IMR-90 (cell line): ENCODE data around the gene TMEM107. TPM values are rescaled to one million over a fixed set of nuclear protein-coding genes. Genes with fewer than 3 reads are reported as not detected.

ENCODE experiments used
- ATAC-seq: fragments of 200-7000 bp; cut with Tn5 transposase; 2 replicates; pipeline ENCODE4 v1.9.1; 2020; ENCODE audit warnings: low read depth, mild to moderate bottlenecking, moderate library complexity
- BruUV-seq: library from RNA; stranded (reverse); fragments of 400-500 nt; replicated peaks from 2 replicates; lab custom pipeline; 2021; lab: Mats Ljungman, UMichigan
- CTCF ChIA-PET: fragments of 300-600 bp; formaldehyde crosslinking; extraction: SDS; loops from one replicate; lab custom pipeline; 2021; ENCODE audit warnings: antibody characterized with exemption; lab: Yijun Ruan, JAX
- POLR2A ChIA-PET: fragments of 300-600 bp; sonication (Branson Sonifier 250); formaldehyde crosslinking; loops from one replicate; lab custom pipeline; 2022; ENCODE audit warnings: antibody characterized with exemption; ENCODE audit not compliant: unreplicated experiment; lab: Charles Lee
- DNase-seq: peaks from one replicate; pipeline ENCODE4 v3.0.0; 2013
- H2AFZ ChIP-seq: replicated peaks from 2 replicates; pipeline ENCODE3; 2013; ENCODE audit warnings: low read length, mild to moderate bottlenecking; ENCODE audit not compliant: poor library complexity
- H2AK5ac ChIP-seq: 2 replicates; pipeline ENCODE4 v1.6.1; 2013; ENCODE audit warnings: low read depth, low read length, inconsistent platforms
- H2AK9ac ChIP-seq: replicated peaks from 2 replicates; pipeline ENCODE3; 2013; ENCODE audit warnings: mild to moderate bottlenecking, low read depth, low read length, moderate library complexity; ENCODE audit not compliant: poor library complexity
- H2BK120ac ChIP-seq: 2 replicates; pipeline ENCODE4 v1.6.1; 2013; ENCODE audit warnings: low read depth, low read length, inconsistent platforms
- H2BK15ac ChIP-seq: 3 replicates; pipeline ENCODE4 v1.6.1; 2013; ENCODE audit warnings: low read depth, low read length, inconsistent platforms
- H2BK20ac ChIP-seq: 2 replicates; pipeline ENCODE4 v1.6.1; 2013; ENCODE audit warnings: low read depth, mild to moderate bottlenecking, inconsistent platforms, low read length, moderate library complexity
- H2BK5ac ChIP-seq: 2 replicates; pipeline ENCODE4 v1.6.1; 2013; ENCODE audit warnings: mild to moderate bottlenecking, low read depth, low read length, inconsistent platforms; ENCODE audit not compliant: poor library complexity, severe bottlenecking
- H3K14ac ChIP-seq: replicated peaks from 2 replicates; pipeline ENCODE4 v1.6.1; 2013; ENCODE audit warnings: low read depth, low read length, inconsistent platforms
- H3K18ac ChIP-seq: 2 replicates; pipeline ENCODE4 v1.6.1; 2013; ENCODE audit warnings: low read depth, low read length, control low read depth
- H3K23ac ChIP-seq: 2 replicates; pipeline ENCODE4 v1.6.1; 2013; ENCODE audit warnings: low read depth, low read length, inconsistent platforms
- H3K27ac ChIP-seq: 2 replicates; pipeline ENCODE4 v1.5.1; 2013; ENCODE audit warnings: mild to moderate bottlenecking, control low read depth, low read length; ENCODE audit not compliant: insufficient read depth
- H3K27me3 ChIP-seq: 2 replicates; pipeline ENCODE4 v1.6.1; 2013; ENCODE audit warnings: low read length; ENCODE audit not compliant: control insufficient read depth, insufficient read depth
- H3K36me3 ChIP-seq: 2 replicates; pipeline ENCODE4 v1.6.1; 2013; ENCODE audit warnings: low read length, mixed read lengths; ENCODE audit not compliant: control insufficient read depth, insufficient read depth
- H3K4ac ChIP-seq: 2 replicates; pipeline ENCODE4 v1.6.1; 2013; ENCODE audit warnings: low read depth, low read length, inconsistent platforms
- H3K4me1 ChIP-seq: 2 replicates; pipeline ENCODE4 v1.6.1; 2013; ENCODE audit warnings: low read length, mixed read lengths; ENCODE audit not compliant: control insufficient read depth, insufficient read depth
- H3K4me2 ChIP-seq: 2 replicates; pipeline ENCODE4 v1.6.1; 2013; ENCODE audit warnings: low read depth, mild to moderate bottlenecking, control low read depth, low read length, moderate library complexity
- H3K4me3 ChIP-seq: 2 replicates; pipeline ENCODE4 v1.5.1; 2013; ENCODE audit warnings: low read depth, mild to moderate bottlenecking, control low read depth, low read length, moderate library complexity; ENCODE audit not compliant: insufficient read depth
- H3K56ac ChIP-seq: 2 replicates; pipeline ENCODE4 v1.6.1; 2013; ENCODE audit warnings: low read length, inconsistent platforms; ENCODE audit not compliant: insufficient read depth; ENCODE audit errors: extremely low read depth
- H3K79me1 ChIP-seq, 2 experiments: 2 replicates each; pipeline ENCODE4 v1.6.1; 2013; ENCODE audit warnings: low read length in 2 of 2, inconsistent platforms in 1 of 2, low read depth in 1 of 2
- H3K9ac ChIP-seq: 2 replicates; pipeline ENCODE4 v1.6.1; 2013; ENCODE audit warnings: low read depth, low read length, control low read depth
- H3K9me1 ChIP-seq: 2 replicates; pipeline ENCODE4 v1.6.1; 2013; ENCODE audit warnings: low read length, inconsistent platforms; ENCODE audit not compliant: insufficient read depth
- H3K9me3 ChIP-seq: 2 replicates; pipeline ENCODE4 v1.6.1; 2013; ENCODE audit warnings: low read length; ENCODE audit not compliant: control insufficient read depth, insufficient read depth
- H4K20me1 ChIP-seq: 2 replicates; pipeline ENCODE4 v1.6.1; 2013; ENCODE audit warnings: low read length, inconsistent platforms; ENCODE audit not compliant: insufficient read depth
- H4K5ac ChIP-seq: 2 replicates; pipeline ENCODE4 v1.6.1; 2013; ENCODE audit warnings: mild to moderate bottlenecking, low read depth, low read length, control low read depth
- H4K8ac ChIP-seq, 2 experiments: 2 replicates each; pipeline ENCODE4 v1.6.1; 2013; ENCODE audit warnings: low read depth in 2 of 2, low read length in 2 of 2, control low read depth in 1 of 2, inconsistent platforms in 1 of 2
- H4K91ac ChIP-seq: 2 replicates; pipeline ENCODE4 v1.6.1; 2013; ENCODE audit warnings: low read depth, low read length, inconsistent platforms; ENCODE audit not compliant: insufficient read depth
- BHLHE40 ChIP-seq: fragments of 150-350 bp; IDR thresholded peaks from 2 replicates; pipeline ENCODE4 v1.6.1; 2016; ENCODE audit warnings: mild to moderate bottlenecking, low read depth, low read length
- RFX5 ChIP-seq: IDR thresholded peaks from 2 replicates; pipeline ENCODE4 v1.8.0; 2012; ENCODE audit warnings: low read depth, mild to moderate bottlenecking, low read length, moderate library complexity
- WGBS, 2 experiments: methylation state at CpG; one replicate each; pipeline versions ENCODE4 v1.1.5 to v1.1.7; 2013; ENCODE audit warnings: missing lambda C conversion rate in 2 of 2; ENCODE audit not compliant: insufficient read length in 1 of 2; ENCODE audit errors: extremely low coverage in 2 of 2; 5-methylcytosine and 5-hydroxymethylcytosine counted together
- dilution Hi-C: fragments of 300-500 bp; cut with HindIII; formaldehyde crosslinking; loops from one replicate; pipeline ENCODE4 v1.14.3; 2018; ENCODE audit warnings: low sequenced_read_pairs; ENCODE audit not compliant: unreplicated experiment
- in situ Hi-C: fragments of 300-500 bp; cut with MboI; formaldehyde crosslinking; loops from 3 replicates; pipeline ENCODE4 v1.14.3; 2019; ENCODE audit warnings: low sequenced_read_pairs, inconsistent platforms, mixed read lengths
- intact Hi-C: fragments of 100-400 bp; cut with micrococcal nuclease; formaldehyde crosslinking; loops from 2 replicates; pipeline ENCODE4 v1.10.0; 2022
- polyA plus RNA-seq, 3 experiments: library from polyadenylated mRNA; depleted of rRNA; stranded (reverse); fragments of >200 nt; gene quantifications; 2 replicates each; pipeline ENCODE4 v1.2.3, GENCODE V29; 2012; ENCODE audit warnings: low replicate concordance in 1 of 3
- total RNA-seq: library from RNA; depleted of rRNA; stranded (reverse); fragments of >200 nt; gene quantifications from 2 replicates; pipeline ENCODE4 v1.2.3, GENCODE V29; 2012

TMEM107 gene
- total and polyA plus RNA-seq, 2 of the 4 experiments (the other 2 are of a cell fraction), result 12.9 to 14.3 TPM

DNA sequence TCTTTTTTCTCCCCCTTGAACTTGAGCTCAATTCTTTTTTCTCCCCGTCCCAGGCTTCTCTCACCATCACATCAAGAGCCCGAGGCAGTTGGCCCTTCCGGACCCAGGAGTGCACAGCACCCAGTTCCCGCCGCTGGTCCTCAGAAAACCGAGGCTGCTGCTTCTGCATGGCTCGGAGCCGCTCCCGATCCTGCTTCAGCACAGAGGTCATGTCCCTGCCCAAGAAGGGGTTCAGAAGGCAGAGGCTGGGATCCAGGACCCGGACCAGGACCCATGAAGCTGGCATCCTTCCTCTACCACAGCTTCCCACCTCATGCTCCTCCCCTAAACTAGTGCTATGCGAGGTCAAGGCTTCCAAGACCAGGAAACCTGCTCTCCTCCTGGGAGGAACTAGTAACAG is 34.4 kb downstream of the TMEM107 start:
- WGBS, 2 experiments, result 91% methylated on average over 7 of the region's 11 CpGs; no CpG with 5 or more reads in 1 of the 2 experiments
- Histone ChIP-seq H3K27ac (no peak overlapping the region), H3K79me1 (no peaks in the 10 kb centered on the region), H3K4me1 (peaks cover 2% of the 10 kb centered on the region; the same call in 1 of the 2 replicates), H3K9ac (no peak overlapping the region), H2BK20ac (no peak overlapping the region), H4K5ac (no peak overlapping the region), H2BK120ac (no peak overlapping the region), H3K14ac (no peak overlapping the region), H2AK5ac (no peak overlapping the region), H4K8ac (no peak overlapping the region), H3K56ac (no peak overlapping the region), H2BK5ac (no peak overlapping the region), H3K36me3 (peaks cover 41% of the 10 kb centered on the region), H2AFZ (no peak overlapping the region), H2BK15ac (no peak overlapping the region), H3K18ac (no peak overlapping the region), H4K91ac (no peak overlapping the region), H2AK9ac (no peak overlapping the region), H4K20me1 (peaks cover 8% of the 10 kb centered on the region), H3K9me3 (no peaks in the 10 kb centered on the region), H3K23ac (no peak overlapping the region), H3K4me2 (no peak overlapping the region), H3K4me3 (no peak overlapping the region), H3K9me1 (peaks cover 10% of the 10 kb centered on the region), H3K27me3 (no peaks in the 10 kb centered on the region), H3K4ac (no peak overlapping the region)
- BruUV-seq, result no TSS peak
- in situ Hi-C loops (no loop called here), dilution Hi-C loops (no loop called here), intact Hi-C loops (no loop called here)
- no peak for TF ChIP-seq BHLHE40
- no peak for TF ChIP-seq RFX5
- ChIA-PET POLR2A (no interaction called here), CTCF (interaction anchor here (0.6 kb wide), 1 partner anchor 9 kb away, joined by 3 read pairs; no protein-coding TSS in a partner anchor)
- ATAC-seq (no peak), DNase-seq (no peak)
